ENCODE measurements around the gene ZDHHC21.

ZDHHC21 gene

GRCh38 chr9:14597171-14597799, 95.9 kb downstream of the ZDHHC21 start:
- no peak for DNase-seq

GRCh38 chr9:14593406-14593805, 99.8 kb downstream of the ZDHHC21 start:
- DNase-seq = no peak

DNA sequence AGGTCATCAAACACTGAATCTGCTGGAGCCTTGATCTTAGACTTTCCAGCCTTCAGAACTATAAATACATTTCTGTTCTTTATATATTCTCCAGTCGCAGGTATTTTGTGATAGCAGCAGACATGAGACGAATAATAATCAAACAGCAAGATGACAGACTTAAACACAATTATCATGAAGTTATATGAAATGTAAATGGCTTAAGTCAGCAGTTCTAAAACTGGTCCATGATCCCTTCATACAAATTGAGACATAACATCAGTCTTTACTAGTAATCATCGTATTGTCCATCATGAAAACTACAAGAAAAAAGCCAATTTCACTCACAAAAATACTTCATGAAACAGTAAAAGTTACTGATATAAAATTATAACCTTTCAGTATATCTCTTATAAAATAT, 101.8 kb downstream of the ZDHHC21 start:
- DNase-seq = no peak

DNA sequence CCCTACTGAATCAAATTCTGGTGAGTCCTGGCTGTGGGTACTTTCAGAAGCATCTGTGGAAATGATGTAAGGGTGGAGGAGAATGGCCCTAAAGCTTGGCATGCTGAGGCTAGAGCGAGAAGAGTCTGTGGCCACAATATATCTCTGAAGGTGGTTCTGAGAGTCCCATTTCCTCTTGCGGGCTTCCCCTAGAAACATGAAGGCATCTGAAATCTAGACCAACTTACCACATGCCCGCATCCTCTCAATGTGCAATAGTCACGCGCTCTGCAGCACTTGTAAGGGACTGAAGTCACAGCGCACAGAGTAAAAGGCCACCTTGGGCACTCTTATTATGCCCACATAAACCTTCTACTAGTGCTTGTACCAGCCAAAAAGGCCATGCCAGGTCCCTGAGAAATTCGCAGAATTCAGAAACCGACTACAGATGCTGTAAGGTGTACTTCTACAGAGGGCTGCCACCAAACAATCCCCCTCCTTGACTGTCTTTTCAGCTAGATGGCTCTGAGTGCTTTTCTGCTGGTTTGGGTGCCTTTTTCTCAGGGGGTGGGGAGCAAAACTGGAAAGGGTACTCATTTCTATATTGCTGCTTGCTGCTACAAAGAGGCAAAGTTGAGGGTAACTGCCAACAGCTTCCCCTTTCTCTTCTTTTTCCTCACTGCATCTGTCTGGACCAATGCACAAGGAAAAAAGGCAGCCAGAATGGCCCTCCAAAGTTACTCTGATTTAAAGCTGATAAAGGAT, 107.3 kb downstream of the ZDHHC21 start:
- no peak for DNase-seq

- no peak for DNase-seq
Measured at GRCh38 chr9:14584571-14584970, 108.7 kb downstream of the ZDHHC21 start.

DNA sequence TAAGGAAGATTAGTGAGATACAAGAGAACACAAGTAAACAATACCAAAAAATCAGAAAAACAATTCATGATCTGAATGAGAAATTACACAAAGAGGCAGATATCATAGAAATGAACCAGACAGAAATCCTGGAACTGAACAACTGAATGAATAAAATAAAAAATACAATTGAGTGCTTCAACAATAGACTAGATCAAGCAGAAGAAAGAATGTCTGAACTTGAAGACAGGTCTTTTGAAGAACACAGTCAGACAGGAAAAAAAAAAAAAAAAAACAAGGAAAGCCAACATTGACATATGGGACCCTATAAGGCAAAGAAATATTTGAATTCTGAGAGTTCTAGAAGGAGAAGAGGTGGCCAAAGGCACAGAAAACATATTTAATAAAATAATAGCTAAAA, 115.2 kb downstream of the ZDHHC21 start:
- DNase-seq = no peak

GRCh38 chr9:14574173-14574572, 119.1 kb downstream of the ZDHHC21 start:
- DNase-seq = no peak

- DNase-seq = no peak
Measured at GRCh38 chr9:14573319-14573718, 119.9 kb downstream of the ZDHHC21 start.

DNA sequence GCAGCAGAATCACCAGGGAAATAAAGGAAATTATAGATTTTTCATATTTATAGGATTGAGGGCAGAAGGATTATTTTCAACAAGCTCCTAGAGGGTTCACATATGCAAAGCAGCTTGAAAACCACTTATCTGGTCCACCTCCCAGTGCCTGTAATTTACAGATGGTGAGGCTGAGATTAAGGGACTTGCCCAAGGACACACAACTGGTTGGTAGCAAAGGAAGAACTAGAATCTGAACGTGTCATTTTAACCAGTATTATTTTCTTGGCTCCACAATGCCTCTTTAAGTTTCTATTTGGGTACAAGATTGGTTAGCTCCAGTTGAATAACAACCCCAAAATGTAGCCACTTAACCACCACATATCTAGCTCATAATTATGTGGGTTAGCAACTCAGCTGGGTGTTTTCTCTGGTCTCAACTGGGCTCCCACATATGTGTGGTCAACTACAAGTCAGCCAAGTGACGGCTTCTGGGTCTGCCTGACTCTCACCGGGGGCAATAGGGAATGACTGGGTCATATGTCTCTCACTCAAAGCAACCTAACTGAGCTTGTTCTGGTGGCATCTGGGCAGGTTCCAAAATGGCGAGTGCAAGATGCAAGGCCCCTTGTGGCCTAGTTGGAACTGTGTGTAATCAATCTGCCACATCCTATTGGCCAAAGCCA, 127.7 kb downstream of the ZDHHC21 start:
- no peak for DNase-seq

DNA sequence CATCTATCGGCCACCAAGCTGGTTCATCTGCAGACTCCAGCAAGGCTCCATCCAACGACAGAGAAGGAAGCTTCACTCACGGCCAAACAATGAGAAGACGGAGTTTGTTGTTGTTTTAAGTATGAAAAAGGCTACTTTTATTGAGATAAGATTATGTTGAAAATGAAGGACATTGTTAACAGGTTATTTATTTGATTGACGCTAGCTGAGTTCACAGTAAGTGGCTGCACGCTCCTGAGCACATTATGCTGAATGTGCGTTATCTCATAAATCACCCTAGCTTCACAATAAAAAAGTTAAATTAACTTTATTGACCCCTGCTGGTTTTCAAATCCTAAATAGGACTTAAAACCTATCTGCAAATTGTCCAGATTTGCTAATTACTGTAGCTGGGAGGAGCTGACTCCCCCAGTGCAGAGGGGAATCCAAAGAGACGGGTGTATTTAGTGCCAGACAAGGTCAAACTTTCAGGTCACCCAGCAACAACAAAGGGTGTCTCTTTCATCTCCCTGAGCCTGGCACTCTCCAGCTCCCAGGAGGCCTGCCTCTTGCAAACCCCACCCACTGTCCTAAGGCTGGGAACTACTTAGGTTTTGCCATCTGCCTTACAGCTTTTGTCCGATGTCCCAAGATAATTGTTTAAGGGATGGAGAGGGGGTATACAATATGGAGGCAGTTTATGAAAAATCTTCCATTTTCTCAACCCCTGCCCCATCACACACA, 129.2 kb downstream of the ZDHHC21 start:
- DNase-seq = no peak

GRCh38 chr9:14561929-14562405, 131.3 kb downstream of the ZDHHC21 start:
- no peak for DNase-seq

Measured in DMS79 (cell line).